ENCODE results near the gene PLCG1. TPM values are rescaled to one million over a fixed set of nuclear protein-coding genes. Genes with fewer than 3 reads are reported as not detected.
A peak's percentile ranks its signal among the peaks of the same experiment; 100 is the strongest.

PLCG1 gene
- total RNA-seq, 2 experiments from 2014 or later: 267 to 286 TPM

DNA sequence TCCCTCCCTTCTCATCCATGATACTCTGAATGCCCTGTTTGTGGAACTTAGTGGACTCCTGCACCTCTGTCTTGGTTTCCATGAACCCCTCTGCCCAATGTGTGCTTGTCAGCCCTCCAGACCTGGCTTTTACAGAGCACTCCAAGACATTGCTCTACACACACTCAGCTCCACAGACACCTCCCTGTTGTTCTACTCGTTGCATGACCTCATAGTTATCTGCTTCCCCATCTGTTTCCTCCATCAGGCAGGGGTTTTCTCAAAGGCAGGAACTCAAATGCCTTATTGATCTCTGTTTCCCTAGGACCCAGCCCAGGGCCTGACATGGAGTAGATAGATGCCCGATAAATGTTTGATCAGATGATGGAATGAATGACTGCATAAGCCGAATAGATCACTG lies 13.3 kb downstream of the PLCG1 start:
- CTCF ChIA-PET: interaction anchor here (1.1 to 5.5 kb wide), 2 partner anchors 9 to 14 kb away, joined by 4 to 48 read pairs; partner anchors contain the start of gene PLCG1
- peaks cover 74% of the 10 kb centered on the region for H3K36me3 Mint-ChIP-seq (ENCODE audit: low read depth)
- peaks cover 97% of the 10 kb centered on the region for H3K4me1 Mint-ChIP-seq
- H3K27me3 Mint-ChIP-seq: no peaks in the 10 kb centered on the region
- H3K27ac Mint-ChIP-seq: peak overlapping the region; percentile 80
- H3K9me3 Mint-ChIP-seq: no peaks in the 10 kb centered on the region
- H3K4me3 Mint-ChIP-seq: peak overlapping the region; percentile 25
- peak; percentile 43 for DNase-seq
- POLR2A ChIA-PET: interaction anchor here (3.2 to 15.5 kb wide), 2 partner anchors 10 to 15 kb away, joined by 11 to 466 read pairs; partner anchors contain the start of gene PLCG1

DNA sequence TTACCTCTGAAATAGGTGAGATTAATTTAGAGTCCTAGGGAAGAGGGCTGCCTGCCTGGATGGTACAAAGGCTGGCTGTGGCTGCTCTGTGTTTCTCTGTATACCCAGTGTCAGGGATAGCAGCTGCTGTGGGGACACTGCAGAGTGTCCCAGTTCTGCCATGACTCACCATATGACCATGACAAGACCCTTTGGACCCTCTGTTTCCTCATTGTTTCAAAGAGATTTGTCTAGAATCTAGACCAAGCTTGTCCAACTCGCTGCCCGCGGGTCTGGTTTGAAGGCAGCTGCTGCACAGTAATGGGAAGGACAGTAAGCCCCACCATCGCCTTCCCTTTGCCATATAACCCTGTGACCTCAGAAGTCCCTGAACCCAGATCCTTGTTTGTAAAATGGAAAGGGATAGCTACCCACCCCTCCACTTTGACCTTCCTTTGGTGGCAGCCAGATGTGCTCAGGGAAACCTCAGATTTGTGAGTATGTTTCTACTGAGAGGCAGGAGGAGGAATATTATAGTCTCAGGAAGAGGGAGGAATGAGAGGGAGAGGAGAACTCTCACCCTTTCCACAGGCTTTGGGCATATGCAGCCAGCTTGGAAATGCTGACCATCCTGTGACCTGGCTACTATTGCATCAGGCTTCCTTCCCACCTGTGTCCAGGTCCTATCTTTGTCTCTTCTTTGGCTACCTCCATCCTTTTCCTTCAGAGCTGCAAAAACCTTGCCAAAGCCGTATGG lies 14.0 kb downstream of the PLCG1 start:
- Mint-ChIP-seq H3K27me3 (no peaks in the 10 kb centered on the region), H3K27ac (peak overlapping the region; percentile 80), H3K36me3 (ENCODE audit: low read depth) (peaks cover 70% of the 10 kb centered on the region), H3K4me3 (no peak overlapping the region), H3K9me3 (no peaks in the 10 kb centered on the region), H3K4me1 (peaks cover 97% of the 10 kb centered on the region)
- DNase-seq: no peak
- CTCF ChIA-PET: interaction anchor here (0.6 to 5.5 kb wide), 3 partner anchors 9 to 36 kb away, joined by 4 to 48 read pairs (median 5); partner anchors contain the start of gene PLCG1
- POLR2A ChIA-PET: interaction anchor here (3.2 to 15.5 kb wide), 2 partner anchors 11 to 15 kb away, joined by 11 to 466 read pairs; partner anchors contain the start of gene PLCG1

DNA sequence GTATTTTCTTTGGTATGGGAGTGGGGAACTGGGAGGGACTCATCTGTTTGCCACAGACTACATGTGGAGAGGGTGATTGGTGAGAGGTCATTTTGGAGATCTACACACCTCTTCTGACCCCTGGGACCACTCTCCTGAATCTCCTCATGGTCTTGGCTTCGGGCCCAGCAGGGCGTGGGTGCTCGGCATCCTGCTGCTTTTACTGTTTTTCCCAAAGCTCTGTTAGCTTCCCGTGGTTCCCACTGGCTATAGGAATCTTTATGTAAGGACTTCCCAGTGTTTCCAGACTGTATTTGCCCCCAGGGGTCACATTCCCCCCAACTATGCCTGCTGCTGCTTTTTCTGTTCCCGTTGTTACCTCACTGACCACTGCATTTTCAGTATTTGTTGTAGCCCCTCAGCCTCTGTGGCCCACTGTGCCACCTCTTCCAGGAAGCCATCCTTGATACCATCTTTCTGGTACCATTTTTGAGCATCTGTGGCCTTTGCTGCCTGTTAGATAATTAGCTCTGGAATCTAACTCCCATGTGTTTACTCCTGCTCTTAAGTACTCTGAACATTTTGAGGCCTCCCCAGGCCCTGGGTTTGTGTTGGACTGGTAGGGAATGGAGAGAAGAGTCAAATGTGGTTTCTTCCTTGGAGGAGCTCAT lies 14.9 kb downstream of the PLCG1 start:
- ChIA-PET CTCF (interaction anchor here (1.7 to 5.5 kb wide), 2 partner anchors 15 to 21 kb away, joined by 4 to 48 read pairs; partner anchors contain the start of gene PLCG1), POLR2A (interaction anchor here (3.2 to 15.5 kb wide), 2 partner anchors 11 to 14 kb away, joined by 11 to 466 read pairs; partner anchors contain the start of gene PLCG1)
- Mint-ChIP-seq H3K36me3 (ENCODE audit: low read depth) (peaks cover 64% of the 10 kb centered on the region), H3K4me1 (peaks cover 97% of the 10 kb centered on the region), H3K9me3 (no peaks in the 10 kb centered on the region), H3K27ac (peak overlapping the region; percentile 78), H3K27me3 (no peaks in the 10 kb centered on the region), H3K4me3 (no peak overlapping the region)
- no peak for DNase-seq

DNA sequence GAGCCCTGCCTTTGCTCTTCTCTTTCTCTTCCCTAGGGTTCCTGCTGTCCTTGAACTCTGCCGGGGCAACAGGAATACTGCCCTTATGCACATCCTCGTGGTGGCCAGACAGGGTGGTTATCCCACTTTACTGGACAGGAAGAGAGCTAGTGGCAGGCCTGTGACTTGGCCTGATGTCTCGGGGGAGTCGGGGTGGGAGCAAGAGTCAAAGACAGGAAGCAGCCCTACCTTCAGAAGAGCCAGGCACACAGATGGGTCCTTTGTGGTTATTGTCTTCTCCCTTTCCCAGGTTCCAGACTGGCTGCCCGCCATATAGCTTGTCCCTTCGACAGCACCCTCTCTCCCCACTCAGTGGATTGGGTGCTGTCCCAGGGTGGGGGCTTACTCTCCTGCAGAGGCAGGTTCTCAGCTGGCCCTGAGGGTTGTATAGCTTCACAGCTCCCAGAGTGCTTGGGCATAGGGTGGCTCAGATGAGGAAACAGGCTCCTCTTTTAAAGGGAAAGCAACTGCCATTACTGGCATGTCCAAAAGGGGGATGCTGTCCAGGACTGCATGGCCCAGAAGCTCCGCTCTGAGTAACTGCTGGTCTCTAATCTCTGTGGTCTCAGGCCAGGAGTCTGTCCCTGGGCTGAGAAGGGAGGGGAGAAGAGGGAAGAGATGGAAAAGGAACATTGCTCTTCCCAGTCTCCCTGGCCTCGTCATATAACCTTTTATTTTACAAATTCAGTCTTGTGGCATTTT lies 17.3 kb downstream of the PLCG1 start:
- ChIA-PET CTCF (interaction anchor here (1.2 to 6.0 kb wide), 4 partner anchors 11 to 19 kb away, joined by 3 to 72 read pairs (median 19); partner anchors contain the start of gene PLCG1), POLR2A (interaction anchor here (15.5 kb wide), 1 partner anchor 14 kb away, joined by 466 read pairs; the partner anchor contains the start of gene PLCG1)
- Mint-ChIP-seq H3K27me3 (no peaks in the 10 kb centered on the region), H3K4me1 (peaks cover 98% of the 10 kb centered on the region), H3K27ac (peak overlapping the region; percentile 97), H3K4me3 (no peak overlapping the region), H3K9me3 (no peaks in the 10 kb centered on the region), H3K36me3 (ENCODE audit: low read depth) (peaks cover 62% of the 10 kb centered on the region)
- no peak for DNase-seq

DNA sequence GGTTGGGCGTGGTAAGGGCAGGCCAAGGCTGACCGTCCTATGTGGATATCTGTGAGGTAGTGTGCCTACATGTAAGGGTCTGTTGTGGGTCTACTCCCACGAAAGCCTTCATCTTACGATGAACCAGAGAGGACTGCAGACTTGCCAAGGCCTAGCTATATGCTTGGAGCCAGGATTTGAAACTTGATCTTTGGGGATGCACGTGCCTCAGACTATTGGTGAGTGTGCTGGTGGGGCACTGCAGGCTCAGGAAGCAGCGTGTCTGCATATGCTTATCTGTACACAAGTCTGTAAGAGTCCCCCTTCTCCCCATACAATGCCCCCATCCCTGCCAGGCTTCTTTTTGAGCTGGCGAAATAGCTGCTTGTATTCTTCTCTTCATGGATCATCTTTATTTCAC lies 17.9 kb downstream of the PLCG1 start:
- H3K4me3 Mint-ChIP-seq: no peak overlapping the region
- H3K36me3 Mint-ChIP-seq (ENCODE audit: low read depth): peaks cover 65% of the 10 kb centered on the region
- POLR2A ChIA-PET: interaction anchor here (15.5 kb wide), 1 partner anchor 15 kb away, joined by 466 read pairs; the partner anchor contains the start of gene PLCG1

DNA sequence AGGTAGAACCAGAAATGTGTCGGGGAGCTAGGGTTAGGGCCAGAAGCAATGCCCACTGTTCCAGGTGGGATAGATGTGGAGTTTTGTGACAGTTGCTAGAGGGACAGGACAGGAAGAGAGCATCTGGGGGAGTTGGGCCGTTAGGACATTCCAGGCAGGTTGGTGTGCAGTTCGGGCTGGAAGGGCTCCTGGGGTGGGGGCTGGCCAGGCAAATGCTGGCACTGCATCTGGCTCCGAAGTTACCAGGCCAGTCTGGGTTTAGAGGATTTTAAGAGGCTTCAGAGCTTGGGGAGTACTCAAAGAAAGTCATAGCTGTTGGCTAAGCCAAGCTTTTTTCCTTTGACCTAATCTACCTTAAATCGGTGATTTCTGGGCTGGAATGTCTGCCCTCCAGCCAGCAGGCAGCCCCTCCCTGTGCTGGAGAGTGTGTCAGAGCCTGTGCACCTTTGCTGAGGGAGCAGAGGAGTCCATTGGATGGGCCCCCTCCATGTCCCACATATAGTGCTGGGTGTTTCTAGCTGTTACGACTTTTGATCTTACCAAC lies 20.8 kb downstream of the PLCG1 start:
- no peaks in the 10 kb centered on the region for H3K9me3 Mint-ChIP-seq
- no peak for DNase-seq
- ChIA-PET POLR2A (interaction anchor here (0.9 to 15.5 kb wide), 11 partner anchors 7 to 166 kb away, joined by 3 to 466 read pairs (median 4); partner anchors contain the start of gene PLCG1), CTCF (interaction anchor here (0.8 to 6.0 kb wide), 11 partner anchors 11 to 196 kb away, joined by 3 to 72 read pairs (median 13); partner anchors contain the start of gene PLCG1)
- H3K4me3 Mint-ChIP-seq: peak overlapping the region; percentile 73
- peaks cover 73% of the 10 kb centered on the region for H3K36me3 Mint-ChIP-seq (ENCODE audit: low read depth)
- H3K4me1 Mint-ChIP-seq: peaks cover 84% of the 10 kb centered on the region
- peak overlapping the region; percentile 97 for H3K27ac Mint-ChIP-seq
- no peaks in the 10 kb centered on the region for H3K27me3 Mint-ChIP-seq

More for the DNA sequence above, 17.9 kb downstream of the PLCG1 start:
- peak overlapping the region; percentile 97 for H3K27ac Mint-ChIP-seq
- CTCF ChIA-PET: interaction anchor here (1.2 to 6.0 kb wide), 7 partner anchors 12 to 164 kb away, joined by 3 to 72 read pairs (median 6); partner anchors contain the start of gene PLCG1
- H3K27me3 Mint-ChIP-seq: no peaks in the 10 kb centered on the region
- no peaks in the 10 kb centered on the region for H3K9me3 Mint-ChIP-seq
- DNase-seq: no peak
- H3K4me1 Mint-ChIP-seq: peaks cover 98% of the 10 kb centered on the region

DNA sequence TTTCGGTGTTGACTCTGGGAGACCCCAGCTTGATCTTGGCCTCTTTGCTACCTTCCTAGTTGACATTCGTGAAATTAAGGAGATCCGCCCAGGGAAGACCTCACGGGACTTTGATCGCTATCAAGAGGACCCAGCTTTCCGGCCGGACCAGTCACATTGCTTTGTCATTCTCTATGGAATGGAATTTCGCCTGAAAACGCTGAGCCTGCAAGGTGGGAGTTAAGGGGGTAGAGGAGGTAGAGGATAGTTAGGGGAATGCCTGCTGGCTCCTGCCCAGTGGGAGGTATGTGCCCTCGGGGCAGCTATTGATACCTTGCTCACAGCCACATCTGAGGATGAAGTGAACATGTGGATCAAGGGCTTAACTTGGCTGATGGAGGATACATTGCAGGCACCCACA lies 22.2 kb downstream of the PLCG1 start:
- POLR2A ChIA-PET: interaction anchor here (3.6 to 15.5 kb wide), 2 partner anchors 9 to 19 kb away, joined by 39 to 466 read pairs; partner anchors contain the start of gene PLCG1
- H3K36me3 Mint-ChIP-seq (ENCODE audit: low read depth): peaks cover 79% of the 10 kb centered on the region

DNA sequence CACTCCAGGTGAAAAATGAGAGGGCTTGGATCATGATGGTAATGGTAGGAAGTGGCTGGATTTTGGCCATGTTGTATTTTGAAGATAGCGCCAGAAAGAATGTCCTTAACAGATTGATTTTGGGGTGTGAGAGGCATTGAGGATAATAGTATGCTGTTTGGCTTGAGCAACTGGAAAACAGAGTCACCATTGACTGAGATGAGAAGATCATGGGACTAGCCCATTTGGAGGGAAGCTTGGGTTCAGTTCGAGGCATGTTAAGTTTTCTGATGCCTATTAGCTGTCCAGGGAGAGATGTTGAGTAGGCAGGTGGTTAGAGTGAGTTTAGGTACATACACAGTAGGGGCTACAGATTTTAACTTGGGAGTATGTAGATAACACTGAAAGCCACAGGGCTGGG lies 23.3 kb downstream of the PLCG1 start:
- no peak overlapping the region for H3K4me3 Mint-ChIP-seq
- no peak for DNase-seq
- peaks cover 71% of the 10 kb centered on the region for H3K4me1 Mint-ChIP-seq
- peaks cover 80% of the 10 kb centered on the region for H3K36me3 Mint-ChIP-seq (ENCODE audit: low read depth)
- CTCF ChIA-PET: no interaction called here
- POLR2A ChIA-PET: interaction anchor here (1.5 to 15.5 kb wide), 2 partner anchors 10 to 20 kb away, joined by 3 to 466 read pairs; partner anchors contain the start of gene PLCG1
- no peaks in the 10 kb centered on the region for H3K9me3 Mint-ChIP-seq
- H3K27ac Mint-ChIP-seq: peak overlapping the region; percentile 97
- no peaks in the 10 kb centered on the region for H3K27me3 Mint-ChIP-seq

More for the DNA sequence above, 22.2 kb downstream of the PLCG1 start:
- CTCF ChIA-PET: interaction anchor here (3.5 to 6.0 kb wide), 3 partner anchors 13 to 24 kb away, joined by 19 to 72 read pairs (median 27); partner anchors contain the start of gene PLCG1
- Mint-ChIP-seq H3K27ac (peak overlapping the region; percentile 97), H3K4me3 (no peak overlapping the region), H3K27me3 (no peaks in the 10 kb centered on the region), H3K4me1 (peaks cover 76% of the 10 kb centered on the region), H3K9me3 (no peaks in the 10 kb centered on the region)
- no peak for DNase-seq

DNA sequence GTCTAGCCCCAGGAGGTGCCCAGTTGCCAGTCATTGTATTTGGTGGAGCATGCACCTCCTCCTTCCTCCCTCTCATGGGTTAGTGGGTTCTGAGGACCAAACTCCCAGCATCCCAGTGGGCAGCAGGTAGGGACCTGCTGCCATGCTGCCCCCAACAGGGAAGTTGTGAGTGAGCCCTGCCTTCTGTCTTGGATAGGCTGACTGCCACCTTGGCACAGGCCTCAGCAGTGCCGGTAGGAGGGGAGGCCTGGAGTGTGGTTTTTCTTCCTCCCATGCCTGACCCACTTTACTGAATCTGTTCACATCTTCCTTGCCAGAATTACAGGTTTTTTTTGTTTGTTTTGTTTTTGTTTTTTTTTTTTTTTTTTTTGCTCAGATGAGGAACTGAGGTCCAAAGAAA lies 24.5 kb downstream of the PLCG1 start:
- CTCF ChIA-PET: interaction anchor here (2.3 kb wide), 1 partner anchor 27 kb away, joined by 8 read pairs; no protein-coding TSS in a partner anchor
- Mint-ChIP-seq H3K27me3 (no peaks in the 10 kb centered on the region), H3K27ac (peak overlapping the region; percentile 64), H3K36me3 (ENCODE audit: low read depth) (peaks cover 87% of the 10 kb centered on the region), H3K4me1 (peaks cover 69% of the 10 kb centered on the region), H3K4me3 (no peak overlapping the region), H3K9me3 (no peaks in the 10 kb centered on the region)
- no peak for DNase-seq
- POLR2A ChIA-PET: interaction anchor here (1.5 to 15.5 kb wide), 2 partner anchors 9 to 21 kb away, joined by 3 to 466 read pairs; partner anchors contain the start of gene PLCG1

DNA sequence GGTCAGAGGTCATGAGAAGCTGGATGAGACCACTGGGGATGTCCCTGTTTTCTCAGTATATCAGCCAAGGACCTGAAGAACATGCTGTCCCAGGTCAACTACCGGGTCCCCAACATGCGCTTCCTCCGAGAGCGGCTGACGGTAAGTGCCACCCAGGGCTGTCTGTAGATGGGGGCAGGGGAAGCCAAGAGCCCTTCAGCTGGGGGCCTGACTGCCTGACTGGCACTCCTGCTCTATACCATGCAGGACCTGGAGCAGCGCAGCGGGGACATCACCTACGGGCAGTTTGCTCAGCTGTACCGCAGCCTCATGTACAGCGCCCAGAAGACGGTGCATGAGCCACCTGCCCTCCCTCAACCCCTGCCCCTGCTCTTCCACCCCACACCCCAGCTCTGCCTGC lies 25.1 kb downstream of the PLCG1 start:
- H3K36me3 Mint-ChIP-seq (ENCODE audit: low read depth): peaks cover 92% of the 10 kb centered on the region
- no peaks in the 10 kb centered on the region for H3K27me3 Mint-ChIP-seq
- no peak for DNase-seq
- H3K9me3 Mint-ChIP-seq: no peaks in the 10 kb centered on the region
- no peak overlapping the region for H3K27ac Mint-ChIP-seq
- POLR2A ChIA-PET: interaction anchor here (15.5 kb wide), 1 partner anchor 22 kb away, joined by 466 read pairs; the partner anchor contains the start of gene PLCG1
- H3K4me1 Mint-ChIP-seq: peaks cover 69% of the 10 kb centered on the region
- H3K4me3 Mint-ChIP-seq: no peak overlapping the region
- CTCF ChIA-PET: interaction anchor here (2.3 kb wide), 1 partner anchor 28 kb away, joined by 8 read pairs; no protein-coding TSS in a partner anchor

DNA sequence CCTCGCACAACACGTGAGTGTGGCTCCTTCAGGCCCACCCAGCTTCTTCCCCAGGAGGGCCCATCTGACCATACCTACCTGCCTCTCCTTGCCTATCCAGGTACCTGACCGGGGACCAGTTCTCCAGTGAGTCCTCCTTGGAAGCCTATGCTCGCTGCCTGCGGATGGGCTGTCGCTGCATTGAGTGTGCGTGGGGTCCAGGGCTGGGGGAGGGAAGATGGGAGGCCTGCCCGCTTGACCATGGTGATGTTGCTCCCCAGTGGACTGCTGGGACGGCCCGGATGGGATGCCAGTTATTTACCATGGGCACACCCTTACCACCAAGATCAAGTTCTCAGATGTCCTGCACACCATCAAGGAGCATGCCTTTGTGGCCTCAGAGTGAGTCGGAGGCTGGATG lies 26.5 kb downstream of the PLCG1 start:
- no peak overlapping the region for H3K4me3 Mint-ChIP-seq
- no peaks in the 10 kb centered on the region for H3K27me3 Mint-ChIP-seq
- peaks cover 62% of the 10 kb centered on the region for H3K4me1 Mint-ChIP-seq
- POLR2A ChIA-PET: interaction anchor here (15.5 kb wide), 1 partner anchor 23 kb away, joined by 466 read pairs; the partner anchor contains the start of gene PLCG1
- CTCF ChIA-PET: interaction anchor here (2.3 kb wide), 1 partner anchor 29 kb away, joined by 8 read pairs; no protein-coding TSS in a partner anchor
- no peak overlapping the region for H3K27ac Mint-ChIP-seq
- DNase-seq: no peak
- no peaks in the 10 kb centered on the region for H3K9me3 Mint-ChIP-seq
- H3K36me3 Mint-ChIP-seq (ENCODE audit: low read depth): peaks cover 94% of the 10 kb centered on the region

All from activated CD4-positive, alpha-beta memory T cell treated with anti-CD3 and anti-CD28 coated beads, Interleukin-2, amount 10 ng/mL, durations not matched to agents 7 days and 5 days (primary cell).